H1 (cell line): ENCODE measurements around the gene DIPK1A. TPM values are rescaled to one million over a fixed set of nuclear protein-coding genes. Genes with fewer than 3 reads are reported as not detected.

Source experiments
- BCL11A ChIP-seq, 2 experiments: IDR thresholded peaks; one replicate each; pipeline ENCODE4 v1.6.1; 2011; ENCODE audit warnings: low read depth in 2 of 2, low read length in 2 of 2, mild to moderate bottlenecking in 2 of 2
- FOSL1 ChIP-seq: IDR thresholded peaks from 2 replicates; pipeline ENCODE4 v1.6.1; 2011; ENCODE audit warnings: mild to moderate bottlenecking, low read depth, low read length, moderate library complexity; ENCODE audit not compliant: insufficient read depth
- NANOG ChIP-seq: IDR thresholded peaks from 2 replicates; pipeline ENCODE4 v1.6.1; 2011; ENCODE audit warnings: low read length, low read depth, mild to moderate bottlenecking, inconsistent platforms; ENCODE audit not compliant: insufficient read depth, poor library complexity, severe bottlenecking
- NRF1 ChIP-seq: IDR thresholded peaks from 2 replicates; pipeline ENCODE4 v1.6.1; 2011; ENCODE audit warnings: mild to moderate bottlenecking, low read depth, low read length, improper control_type of control experiment
- SIRT6 ChIP-seq: IDR thresholded peaks from one replicate; pipeline ENCODE4 v1.7.1; 2012; ENCODE audit warnings: low read length, inconsistent platforms
- SP1 ChIP-seq: IDR thresholded peaks from 2 replicates; pipeline ENCODE4 v1.6.1; 2011; ENCODE audit warnings: low read depth, low read length
- SUZ12 ChIP-seq: fragments of 200-600 bp; sonication (generic); IDR thresholded peaks from 2 replicates; pipeline ENCODE4 v1.6.1; 2012; ENCODE audit warnings: mild to moderate bottlenecking, inconsistent platforms, low read length, moderate library complexity, mixed read lengths
- USF2 ChIP-seq: IDR thresholded peaks from 2 replicates; pipeline ENCODE4 v1.6.1; 2011; ENCODE audit warnings: low read length, improper control_type of control experiment
- ZNF274 ChIP-seq: IDR thresholded peaks from 2 replicates; pipeline ENCODE4 v1.7.0; 2012; ENCODE audit warnings: low read length, borderline replicate concordance; ENCODE audit errors: extremely low read depth
- polyA plus RNA-seq, 7 experiments: library from polyadenylated mRNA; depleted of rRNA in 3 of 7; stranded (reverse) in 5 of 7; unstranded in 2 of 7; fragments of >200 nt in 5 of 7; fragments of 200-250 nt in 2 of 7; gene quantifications; 1 replicate in 5 of 7; 2 replicates in 1 of 7; 4 replicates in 1 of 7; pipeline versions ENCODE4 v1.2.1 to v1.2.3, GENCODE V29; 2011 to 2013; ENCODE audit warnings: missing spikeins in 2 of 7, mixed read lengths in 2 of 7
- total RNA-seq: library from RNA; stranded (reverse); fragmentation: NEBNext Ultra II Directional; extraction: Animal tissue kit (Norgen Biotek cat#: 25700); gene quantifications from 2 replicates; pipeline ENCODE4 v1.2.1, GENCODE V29; 2021

DIPK1A gene
- total and polyA plus RNA-seq, 2 of the 8 experiments (the other 6 are each of a cell fraction or from before 2014, with no cell fraction given): 2.5 to 5.0 TPM

- no peak for TF ChIP-seq ZNF274
- TF ChIP-seq SUZ12: no peak
- TF ChIP-seq NRF1: no peak
- no peak for TF ChIP-seq SP1
- no peak for TF ChIP-seq USF2
- TF ChIP-seq NANOG: no peak
- TF ChIP-seq FOSL1: no peak
- TF ChIP-seq SIRT6: no peak
- no peak for TF ChIP-seq BCL11A (IDR thresholded peaks at IDR 0.05; ENCODE audit: low read depth in 2 of 2, low read length in 2 of 2)
These were observed 9.9 kb upstream of the DIPK1A start (continued) for GRCh38 chr1:92970990-92971689.
